Measurements from ENCODE around the gene TRAPPC2.
A peak's percentile ranks its signal among the peaks of the same experiment; 100 is the strongest.

Gene TRAPPC2

GRCh38 chrX:13689741-13690211, 44.6 kb downstream of the TRAPPC2 start:
- Histone ChIP-seq H3K27me3 (ENCODE audit: insufficient read depth, low read length) (no peaks in the 10 kb centered on the region), H3K4me3 (ENCODE audit: low read depth, low read length, poor library complexity, severe bottlenecking) (peak overlapping the region; percentile 95), H3F3A (ENCODE audit: insufficient read depth, low read length) (no peaks in the 10 kb centered on the region), H3K9me2 (ENCODE audit: low read depth, low read length) (no peaks in the 10 kb centered on the region), H3K4me2 (ENCODE audit: low read length) (peak overlapping the region; percentile 71), H4K20me1 (ENCODE audit: insufficient read depth, low read length) (no peaks in the 10 kb centered on the region), H3K4me1 (ENCODE audit: insufficient read depth, low read length, severe bottlenecking) (peaks cover 51% of the 10 kb centered on the region), H3K27ac (ENCODE audit: low read depth, low read length, poor library complexity, severe bottlenecking) (peak overlapping the region; percentile 79), H3K79me2 (ENCODE audit: insufficient read depth, low read length) (peaks cover 46% of the 10 kb centered on the region), H3K36me3 (ENCODE audit: insufficient read depth, low read length) (no peaks in the 10 kb centered on the region), H3K9me3 (ENCODE audit: low read length) (no peaks in the 10 kb centered on the region), H3K9ac (ENCODE audit: low read length) (peak overlapping the region; percentile 93), H2AFZ (ENCODE audit: low read length) (no peak overlapping the region)
- TF ChIP-seq, protein P1, sequence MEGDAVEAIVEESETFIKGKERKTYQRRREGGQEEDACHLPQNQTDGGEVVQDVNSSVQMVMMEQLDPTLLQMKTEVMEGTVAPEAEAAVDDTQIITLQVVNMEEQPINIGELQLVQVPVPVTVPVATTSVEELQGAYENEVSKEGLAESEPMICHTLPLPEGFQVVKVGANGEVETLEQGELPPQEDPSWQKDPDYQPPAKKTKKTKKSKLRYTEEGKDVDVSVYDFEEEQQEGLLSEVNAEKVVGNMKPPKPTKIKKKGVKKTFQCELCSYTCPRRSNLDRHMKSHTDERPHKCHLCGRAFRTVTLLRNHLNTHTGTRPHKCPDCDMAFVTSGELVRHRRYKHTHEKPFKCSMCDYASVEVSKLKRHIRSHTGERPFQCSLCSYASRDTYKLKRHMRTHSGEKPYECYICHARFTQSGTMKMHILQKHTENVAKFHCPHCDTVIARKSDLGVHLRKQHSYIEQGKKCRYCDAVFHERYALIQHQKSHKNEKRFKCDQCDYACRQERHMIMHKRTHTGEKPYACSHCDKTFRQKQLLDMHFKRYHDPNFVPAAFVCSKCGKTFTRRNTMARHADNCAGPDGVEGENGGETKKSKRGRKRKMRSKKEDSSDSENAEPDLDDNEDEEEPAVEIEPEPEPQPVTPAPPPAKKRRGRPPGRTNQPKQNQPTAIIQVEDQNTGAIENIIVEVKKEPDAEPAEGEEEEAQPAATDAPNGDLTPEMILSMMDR (IDR thresholded peaks at IDR 0.05; ENCODE audit: low read length) = no peak
- TF ChIP-seq EZH2 (IDR thresholded peaks at IDR 0.05; ENCODE audit: borderline replicate concordance, low read length) = no peak

DNA sequence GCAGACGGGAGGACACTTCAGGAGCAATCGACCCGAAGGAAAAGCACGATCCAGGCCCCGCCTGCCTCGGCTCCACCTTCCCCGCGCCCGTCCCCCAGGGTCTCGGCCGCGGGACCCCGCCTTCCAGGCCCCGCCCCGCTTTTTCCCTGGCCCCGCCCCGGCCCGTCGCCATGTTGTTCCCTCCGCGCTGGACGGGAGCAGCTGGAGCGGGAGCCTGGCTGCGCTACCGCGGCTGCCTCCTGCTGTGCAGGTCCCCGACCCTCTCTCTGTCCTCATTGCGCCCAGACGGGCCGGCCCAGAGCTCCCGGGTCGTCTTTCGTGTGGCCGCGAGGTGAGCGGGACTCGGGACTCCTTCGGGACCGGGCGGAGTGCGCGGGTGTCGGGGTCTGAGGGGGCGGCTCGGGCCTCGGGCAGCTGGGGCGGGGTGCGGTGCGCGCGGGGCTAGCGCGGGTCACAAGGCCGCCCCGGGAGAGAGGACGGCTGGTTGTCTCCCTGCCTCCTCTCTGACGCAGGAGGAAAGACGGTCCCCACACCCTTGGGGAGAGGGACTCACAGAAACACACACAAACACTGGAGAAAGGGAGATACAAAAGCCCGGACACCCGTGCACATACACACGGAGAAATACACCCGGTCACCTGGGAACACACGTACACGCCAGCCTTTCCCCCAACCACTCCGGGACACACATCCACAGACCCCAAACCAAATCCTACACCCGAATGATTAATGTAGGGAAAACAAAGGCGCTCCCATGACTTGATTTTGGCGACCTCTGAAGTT, 45.3 kb downstream of the TRAPPC2 start, which contains the start of gene RAB9A:
RAB9A (plus strand) TSS at position 171 of the 783 bp plus-strand sequence. CDS start 19,619 bp downstream, outside the sequence.
- H3K36me3 ChIP-seq (ENCODE audit: insufficient read depth, low read length) = no peaks in the 10 kb centered on the region
- peaks cover 40% of the 10 kb centered on the region for H3K79me2 ChIP-seq (ENCODE audit: insufficient read depth, low read length)
- H3K4me1 ChIP-seq (ENCODE audit: insufficient read depth, low read length, severe bottlenecking) = peaks cover 51% of the 10 kb centered on the region
- no peak for TF ChIP-seq EZH2 (IDR thresholded peaks at IDR 0.05; ENCODE audit: borderline replicate concordance, low read length)
- TF ChIP-seq, protein P1 (IDR thresholded peaks at IDR 0.05; ENCODE audit: low read length) = no peak
- H3F3A ChIP-seq (ENCODE audit: insufficient read depth, low read length) = no peaks in the 10 kb centered on the region
- H3K9ac ChIP-seq (ENCODE audit: low read length) = peak within 1 kb of the TSS; percentile 93
- peak within 1 kb of the TSS; percentile 71 for H3K4me2 ChIP-seq (ENCODE audit: low read length)
- no peaks in the 10 kb centered on the region for H3K9me3 ChIP-seq (ENCODE audit: low read length)
- H3K9me2 ChIP-seq (ENCODE audit: low read depth, low read length) = no peaks in the 10 kb centered on the region
- peak within 1 kb of the TSS; percentile 95 for H3K4me3 ChIP-seq (ENCODE audit: low read depth, low read length, poor library complexity, severe bottlenecking)
- H2AFZ ChIP-seq (ENCODE audit: low read length) = 0 out of 2 replicates have a peak within 1 kb of the TSS, but pooled peaks have one; percentile 62
- peak within 1 kb of the TSS; percentile 79 for H3K27ac ChIP-seq (ENCODE audit: low read depth, low read length, poor library complexity, severe bottlenecking)
- H3K27me3 ChIP-seq (ENCODE audit: insufficient read depth, low read length) = no peaks in the 10 kb centered on the region
- H4K20me1 ChIP-seq (ENCODE audit: insufficient read depth, low read length) = no peaks in the 10 kb centered on the region

DNA sequence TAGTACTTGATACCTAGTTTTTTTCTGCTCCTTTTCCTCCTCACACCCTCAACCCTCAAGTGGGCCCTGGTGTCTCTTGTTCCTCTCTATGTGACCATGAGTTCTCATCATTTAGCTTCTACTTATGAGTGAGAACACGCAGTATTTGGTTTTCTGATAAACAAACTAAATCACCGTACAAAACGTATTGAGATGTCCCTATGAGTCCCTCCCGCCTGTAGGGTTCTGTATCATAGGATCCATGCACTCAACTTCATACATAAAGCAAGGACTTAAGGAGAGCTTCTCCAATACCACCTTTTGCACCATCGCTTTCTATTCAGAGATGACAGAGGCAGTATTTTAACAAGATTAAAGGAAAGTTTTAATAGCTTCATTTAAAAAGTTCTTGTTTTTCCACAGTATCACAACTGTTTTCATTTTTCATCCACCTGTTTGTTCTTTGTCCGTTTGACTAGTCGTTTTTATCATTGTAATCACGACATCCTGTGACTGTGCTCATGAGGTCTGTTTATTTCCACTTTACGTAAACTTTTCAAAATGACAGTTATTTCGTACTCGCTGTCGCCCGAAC, 45.9 kb downstream of the TRAPPC2 start:
- no peaks in the 10 kb centered on the region for H3K9me2 ChIP-seq (ENCODE audit: low read depth, low read length)
- no peaks in the 10 kb centered on the region for H3K36me3 ChIP-seq (ENCODE audit: insufficient read depth, low read length)
- peaks cover 45% of the 10 kb centered on the region for H3K4me1 ChIP-seq (ENCODE audit: insufficient read depth, low read length, severe bottlenecking)
- peak overlapping the region; percentile 95 for H3K4me3 ChIP-seq (ENCODE audit: low read depth, low read length, poor library complexity, severe bottlenecking)
- H3K9me3 ChIP-seq (ENCODE audit: low read length) = no peaks in the 10 kb centered on the region
- H3K27me3 ChIP-seq (ENCODE audit: insufficient read depth, low read length) = no peaks in the 10 kb centered on the region
- no peak overlapping the region for H3K27ac ChIP-seq (ENCODE audit: low read depth, low read length, poor library complexity, severe bottlenecking)
- TF ChIP-seq, protein P1 (IDR thresholded peaks at IDR 0.05; ENCODE audit: low read length) = no peak
- no peak for TF ChIP-seq EZH2 (IDR thresholded peaks at IDR 0.05; ENCODE audit: borderline replicate concordance, low read length)
- H2AFZ ChIP-seq (ENCODE audit: low read length) = 0 out of 2 replicates have a peak overlapping the region, but pooled peaks have one; percentile 62
- H3F3A ChIP-seq (ENCODE audit: insufficient read depth, low read length) = no peaks in the 10 kb centered on the region
- peak overlapping the region; percentile 93 for H3K9ac ChIP-seq (ENCODE audit: low read length)
- H4K20me1 ChIP-seq (ENCODE audit: insufficient read depth, low read length) = no peaks in the 10 kb centered on the region
- H3K79me2 ChIP-seq (ENCODE audit: insufficient read depth, low read length) = peaks cover 34% of the 10 kb centered on the region
- peak overlapping the region; percentile 71 for H3K4me2 ChIP-seq (ENCODE audit: low read length)
